ACHN (cell line): ENCODE results near the gene ANKRD6.

Experiments
- DNase-seq: peaks from one replicate; pipeline ENCODE4 v3.0.0-alpha.2; 2015
- in situ Hi-C: cut with HindIII; loops from 2 replicates; pipeline ENCODE4 v1.10.0; 2017; ENCODE audit warnings: low sequenced_read_pairs, low pct_ligation_motif_present, low pct_unique_long_range_greater_than_20kb

The ANKRD6 gene

DNA sequence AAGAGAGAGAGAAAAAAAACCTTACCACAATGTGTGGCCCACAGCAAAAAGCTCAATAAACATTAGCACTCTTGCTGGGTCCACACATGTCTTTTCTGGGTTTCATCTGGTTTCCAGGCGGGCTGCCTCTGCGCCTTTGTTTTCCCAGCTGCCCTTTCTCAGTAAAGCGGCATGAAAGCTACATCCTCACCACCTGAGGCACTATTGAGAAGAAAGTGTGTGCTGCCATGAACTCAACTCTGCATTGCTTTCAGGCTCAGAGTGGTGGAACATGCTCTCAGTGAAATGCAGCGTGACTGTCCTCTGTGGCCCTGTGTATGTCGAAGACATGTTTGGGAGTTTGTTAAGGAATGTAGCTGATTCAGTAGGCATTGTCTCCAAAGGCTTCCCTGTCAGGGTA is 103.3 kb downstream of the ANKRD6 start:
- no peak for DNase-seq
- in situ Hi-C loops = no loop called here

DNA sequence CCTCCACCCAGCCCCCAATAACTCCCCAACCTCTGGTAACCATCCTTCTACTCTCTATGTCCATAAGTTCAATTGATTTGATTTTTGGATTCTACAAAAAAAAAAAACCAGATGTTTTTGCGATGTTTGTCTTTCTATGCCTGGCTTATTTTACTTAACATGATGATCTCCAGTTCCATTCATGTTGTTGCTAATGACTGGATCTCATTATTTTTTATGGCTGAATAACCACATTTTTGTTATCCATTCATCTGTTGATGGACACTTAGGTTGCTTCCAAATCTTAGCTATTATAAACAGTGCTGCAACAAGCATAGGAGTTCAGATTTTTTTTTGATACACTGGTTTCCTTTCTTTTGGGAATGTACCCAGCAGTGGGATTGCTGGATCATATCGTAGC is 106.8 kb downstream of the ANKRD6 start:
- no peak for DNase-seq
- in situ Hi-C loops = no loop called here

GRCh38 chr6:89542081-89542857 is 109.3 kb downstream of the ANKRD6 start:
- DNase-seq = no peak
- in situ Hi-C loops = no loop called here

GRCh38 chr6:89542866-89543265 is 109.9 kb downstream of the ANKRD6 start:
- in situ Hi-C loops = no loop called here
- DNase-seq = no peak

DNA sequence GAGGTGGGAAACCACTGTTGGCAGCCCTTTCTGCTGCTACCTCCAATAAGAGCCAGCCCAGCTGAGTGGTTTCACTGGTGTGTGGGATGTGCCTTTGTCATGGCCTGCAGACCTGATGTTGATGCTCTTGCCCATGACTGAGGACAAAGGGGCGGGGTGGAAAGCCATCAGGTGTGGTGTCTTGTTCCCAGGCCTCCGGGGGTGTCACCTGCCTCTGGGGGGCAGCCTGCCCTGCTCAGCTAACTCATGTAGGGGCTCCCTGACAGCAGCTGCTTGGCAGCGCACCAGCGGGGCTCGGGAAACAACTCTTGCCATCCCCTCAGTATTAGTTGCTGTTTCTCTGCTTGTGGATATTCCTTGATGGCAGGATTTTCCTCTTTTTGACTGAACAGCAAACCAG is 114.3 kb downstream of the ANKRD6 start:
- in situ Hi-C loops = no loop called here

GRCh38 chr6:89553431-89553830 is 120.5 kb downstream of the ANKRD6 start:
- in situ Hi-C loops = no loop called here
- DNase-seq = no peak

More for the DNA sequence above, 114.3 kb downstream of the ANKRD6 start:
- no peak for DNase-seq

- in situ Hi-C loops = no loop called here
- DNase-seq = no peak
Measured at GRCh38 chr6:89554106-89554505, 121.2 kb downstream of the ANKRD6 start.

DNA sequence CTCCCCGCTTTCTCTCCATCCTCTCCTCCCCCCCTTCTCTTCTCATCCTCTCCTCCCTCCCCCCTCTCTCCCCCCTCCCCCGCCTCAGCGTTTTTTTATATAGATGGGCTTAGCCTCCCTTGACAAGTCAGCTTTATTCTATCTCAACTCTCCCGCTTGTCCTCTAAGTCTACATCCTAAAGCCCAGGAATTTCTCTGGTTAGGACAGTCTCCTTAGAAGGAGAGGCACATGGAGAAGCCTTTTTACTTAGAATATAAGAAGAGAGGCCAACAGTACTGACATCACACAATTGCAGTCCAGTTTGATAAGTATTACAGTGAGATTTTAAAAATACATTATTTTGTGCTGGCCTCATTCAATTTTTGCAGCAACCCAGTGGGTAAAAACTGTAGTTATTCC is 122.1 kb downstream of the ANKRD6 start:
- no peak for DNase-seq
- in situ Hi-C loops = no loop called here

DNA sequence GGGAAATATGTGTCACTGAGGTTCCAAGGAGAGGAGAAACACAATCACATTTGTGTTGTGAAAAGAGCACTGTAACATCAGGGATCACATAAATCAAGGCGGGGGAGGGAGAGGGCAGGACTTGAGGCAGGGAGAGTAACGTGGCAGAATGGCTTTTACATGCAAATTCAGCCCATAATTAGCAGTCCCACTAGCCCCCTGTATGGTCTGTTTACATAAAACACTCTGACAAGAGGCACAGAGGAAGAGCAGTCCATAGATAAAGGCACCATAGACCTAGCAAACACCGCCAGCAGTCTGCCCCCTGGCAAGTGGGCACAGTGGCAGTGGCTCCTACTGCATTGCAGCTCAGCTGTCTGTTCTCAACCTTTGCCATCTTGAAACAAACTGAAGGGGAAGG is 122.9 kb downstream of the ANKRD6 start:
- DNase-seq = no peak
- in situ Hi-C loops = no loop called here

GRCh38 chr6:89559487-89559886 is 126.5 kb downstream of the ANKRD6 start:
- in situ Hi-C loops = no loop called here
- DNase-seq = no peak

GRCh38 chr6:89562093-89562973 is 129.4 kb downstream of the ANKRD6 start:
- in situ Hi-C loops = no loop called here
- no peak for DNase-seq

- in situ Hi-C loops = no loop called here
- no peak for DNase-seq
Measured at GRCh38 chr6:89563866-89564265, 130.9 kb downstream of the ANKRD6 start.

- in situ Hi-C loops = no loop called here
- DNase-seq = no peak
Measured at GRCh38 chr6:89564752-89565427, 131.9 kb downstream of the ANKRD6 start.

DNA sequence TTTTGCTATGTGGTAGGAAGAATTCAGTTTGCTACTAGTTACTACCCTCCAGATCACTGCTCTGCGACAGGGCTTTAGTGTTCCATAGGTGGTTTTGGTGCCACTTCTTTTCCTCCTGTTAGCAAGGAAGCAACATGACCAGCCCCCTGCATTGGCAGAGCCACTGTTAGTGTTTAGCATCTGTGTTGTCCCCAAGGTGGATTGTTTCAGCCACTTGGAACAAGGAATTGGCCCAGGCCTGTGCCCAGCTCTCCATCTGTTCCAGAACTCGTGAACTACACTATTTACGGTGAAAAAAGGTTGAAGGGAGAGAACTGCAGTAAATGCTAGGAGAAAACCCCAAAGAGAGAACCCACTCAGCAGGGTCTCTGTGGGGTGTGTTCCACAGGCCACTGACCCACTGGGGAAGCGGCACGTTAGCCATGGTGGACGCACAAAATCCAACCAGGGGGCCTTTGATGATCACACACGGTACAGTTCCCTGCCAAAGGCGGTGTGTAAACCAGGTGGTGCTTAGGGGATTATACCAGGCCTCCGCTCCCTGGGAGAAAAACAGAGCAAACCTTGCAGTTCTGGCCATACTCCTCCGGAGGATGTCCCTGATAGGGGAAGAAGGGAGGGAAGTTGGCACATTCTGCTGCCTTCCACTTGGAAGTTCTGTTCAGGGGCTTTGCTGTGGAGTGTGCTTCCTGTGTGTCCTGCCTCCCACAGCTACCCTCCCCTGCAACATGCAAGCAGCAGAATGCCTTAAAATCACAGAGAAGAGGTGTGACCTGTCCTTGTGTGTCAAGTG is 133.3 kb downstream of the ANKRD6 start:
- in situ Hi-C loops = no loop called here
- DNase-seq = no peak

- no peak for DNase-seq
- in situ Hi-C loops = no loop called here
Measured at GRCh38 chr6:89566930-89567629, 134.1 kb downstream of the ANKRD6 start.

DNA sequence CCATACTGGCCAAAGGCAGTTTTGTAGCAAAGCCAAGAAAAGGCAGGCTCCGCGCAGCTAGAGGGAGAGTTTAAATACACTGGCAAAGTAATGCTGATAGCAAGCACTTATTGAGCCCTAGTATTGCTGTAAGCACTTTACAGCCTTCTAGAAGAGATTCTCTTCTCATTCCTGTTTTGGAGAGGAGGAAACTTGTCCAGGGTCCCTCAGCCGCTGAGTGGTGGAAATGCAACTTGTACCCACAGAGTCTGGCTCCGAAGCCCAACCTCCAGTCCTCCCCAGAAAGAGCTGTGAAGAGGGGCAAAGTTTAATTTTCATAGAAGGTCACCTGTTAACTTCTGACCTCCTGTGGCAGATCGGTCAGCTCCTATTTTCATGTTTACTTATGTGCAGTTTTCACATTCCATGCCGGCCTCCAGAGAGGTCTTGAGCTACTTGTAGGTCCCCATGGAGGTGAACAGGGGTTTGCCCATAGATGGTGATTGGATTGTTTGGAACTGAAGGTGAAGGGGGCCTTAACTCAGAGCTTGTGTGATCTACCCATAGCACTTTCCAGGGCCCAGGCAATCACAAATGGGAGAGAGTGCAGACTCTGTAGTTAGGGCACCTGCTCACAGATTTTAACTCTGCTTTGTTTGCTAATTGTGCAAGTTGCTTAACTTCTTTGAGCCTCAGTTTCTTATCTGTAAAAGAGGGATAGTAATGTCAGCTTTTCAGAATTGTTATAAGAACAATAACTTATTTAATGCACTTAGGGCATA is 134.9 kb downstream of the ANKRD6 start:
- DNase-seq = no peak
- in situ Hi-C loops = no loop called here

GRCh38 chr6:89574910-89575561 is 142.1 kb downstream of the ANKRD6 start:
- in situ Hi-C loops = no loop called here
- DNase-seq = no peak
